ENCODE results near the gene DLX3.

The DLX3 gene

DNA sequence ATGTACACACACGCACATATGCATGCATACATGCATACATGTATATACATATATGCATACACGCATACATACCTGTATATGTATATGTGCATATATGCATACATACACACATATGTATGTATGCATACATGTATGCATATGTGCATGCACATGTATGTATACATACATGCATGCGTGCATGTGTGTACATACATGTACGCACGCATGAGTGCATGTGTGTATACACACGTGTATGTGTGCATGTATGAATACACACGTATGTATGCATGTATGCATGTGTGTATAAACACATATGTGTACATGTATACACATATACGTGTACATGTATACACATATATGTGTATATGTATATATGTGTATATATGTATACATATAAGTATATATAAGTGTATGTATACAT, 28.5 kb upstream of the DLX3 start:
- DNase-seq (ENCODE audit: low spot score), result no peak

DNA sequence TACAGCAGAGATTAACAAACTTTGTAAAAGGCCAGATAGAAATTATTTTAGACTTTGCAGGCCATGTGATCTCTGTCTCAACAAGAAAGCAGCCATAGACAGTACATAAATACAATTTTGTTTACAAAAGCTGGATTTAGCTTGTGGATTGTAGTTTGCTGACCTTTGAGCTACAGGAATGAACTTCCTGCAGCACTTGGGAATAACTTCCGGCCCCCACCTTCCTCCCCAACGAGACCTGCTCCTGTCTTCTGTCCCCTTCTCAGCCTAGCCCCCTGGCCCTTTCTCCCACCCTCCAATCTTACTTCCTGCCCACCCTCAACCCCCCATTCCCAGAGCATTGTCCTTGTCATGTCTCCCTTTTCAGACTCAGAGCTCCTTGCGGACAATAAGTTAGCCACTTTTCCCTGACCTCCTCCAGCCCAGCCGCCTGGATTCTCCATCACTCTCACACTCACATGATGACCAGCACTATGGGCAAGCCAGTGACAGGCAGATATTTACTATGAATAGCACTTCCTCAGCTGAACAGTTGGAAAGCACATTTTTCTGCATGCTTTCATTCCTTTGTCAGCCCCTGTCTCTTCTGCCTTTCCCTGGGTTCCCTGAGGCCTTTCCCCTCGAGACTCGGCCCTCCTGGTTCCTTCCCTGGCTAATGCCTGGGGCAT, 27.6 kb upstream of the DLX3 start:
- no peak for DNase-seq (ENCODE audit: low spot score)

- no peak for DNase-seq (ENCODE audit: low spot score)
These were observed 26.8 kb upstream of the DLX3 start for GRCh38 chr17:50021681-50022370.

DNA sequence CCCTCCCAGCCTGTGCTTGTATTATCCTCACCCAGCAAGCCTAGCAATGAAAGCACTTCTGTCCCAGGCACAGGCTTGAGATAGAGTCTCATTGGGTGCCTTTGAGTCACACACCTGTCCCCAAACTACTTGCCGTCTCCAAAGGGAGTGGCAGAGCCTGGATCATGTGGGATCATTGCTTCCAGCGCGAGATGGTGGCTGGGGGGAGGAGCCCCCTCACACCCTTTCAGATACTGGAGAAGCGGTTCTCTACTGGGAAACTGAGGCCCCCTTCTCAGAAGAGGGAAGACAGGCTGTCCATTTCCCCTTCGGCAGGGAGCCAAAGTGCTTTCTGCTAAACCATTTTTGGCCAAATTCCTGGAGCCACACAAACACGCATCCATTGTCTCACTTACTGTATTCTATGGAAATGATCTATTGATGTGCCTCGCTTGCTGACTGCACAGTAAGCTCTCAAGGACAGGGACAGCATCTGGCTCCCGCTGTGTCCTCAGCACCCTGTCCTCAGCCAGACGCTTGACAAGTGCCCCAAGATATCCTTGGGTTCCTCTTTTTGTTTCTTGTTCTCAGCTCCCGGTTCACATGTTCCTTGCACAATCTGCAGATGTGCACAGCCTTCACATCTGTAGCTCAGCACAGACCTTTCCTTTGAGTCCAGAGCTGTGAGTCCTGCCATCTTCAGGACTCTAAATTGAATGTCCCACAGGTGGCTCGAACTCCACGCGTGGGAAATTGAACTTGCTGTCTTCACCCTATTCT, 26.0 kb upstream of the DLX3 start:
- no peak for DNase-seq (ENCODE audit: low spot score)

DNA sequence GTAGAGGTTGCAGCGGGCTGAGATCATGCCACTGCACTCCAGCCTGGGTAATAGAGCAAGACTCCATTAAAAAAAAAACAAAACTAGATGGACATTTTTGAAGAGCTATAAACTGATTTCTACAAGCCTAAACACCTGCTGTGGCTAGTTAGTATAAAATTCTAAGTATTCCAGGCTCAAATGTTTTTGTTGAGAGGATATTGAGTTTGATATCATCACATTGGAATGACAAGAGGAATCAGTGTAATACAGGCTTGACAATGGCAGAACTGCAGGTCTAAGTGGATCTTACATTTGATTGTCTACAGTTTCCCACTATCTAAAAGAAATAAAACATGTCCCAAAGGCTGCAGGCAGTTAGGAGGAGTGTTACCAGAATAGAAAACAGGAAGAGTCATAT, 23.9 kb upstream of the DLX3 start:
- DNase-seq (ENCODE audit: low spot score), result no peak

DNA sequence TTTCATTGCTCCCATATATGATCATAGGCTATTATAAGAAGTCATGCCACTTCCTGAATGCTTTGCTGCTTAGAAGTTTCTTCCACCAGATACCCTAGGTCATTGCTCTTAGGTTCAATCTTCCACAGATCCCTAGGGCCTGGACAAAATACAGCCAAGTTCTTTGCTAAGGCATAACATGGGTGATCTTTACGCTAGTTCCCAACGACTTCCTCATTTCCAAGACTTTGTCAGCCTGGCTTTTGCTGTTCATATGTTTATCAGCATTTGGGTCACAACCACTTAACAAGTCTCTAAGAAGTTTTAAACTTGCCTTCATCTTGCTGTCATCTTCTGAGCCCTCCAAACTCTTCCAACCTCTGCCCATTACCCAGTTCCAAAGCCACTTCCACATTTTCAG, 20.1 kb upstream of the DLX3 start:
- no peak for DNase-seq (ENCODE audit: low spot score)

GRCh38 chr17:50014471-50015088, 19.6 kb upstream of the DLX3 start:
- DNase-seq (ENCODE audit: low spot score), result no peak

DNA sequence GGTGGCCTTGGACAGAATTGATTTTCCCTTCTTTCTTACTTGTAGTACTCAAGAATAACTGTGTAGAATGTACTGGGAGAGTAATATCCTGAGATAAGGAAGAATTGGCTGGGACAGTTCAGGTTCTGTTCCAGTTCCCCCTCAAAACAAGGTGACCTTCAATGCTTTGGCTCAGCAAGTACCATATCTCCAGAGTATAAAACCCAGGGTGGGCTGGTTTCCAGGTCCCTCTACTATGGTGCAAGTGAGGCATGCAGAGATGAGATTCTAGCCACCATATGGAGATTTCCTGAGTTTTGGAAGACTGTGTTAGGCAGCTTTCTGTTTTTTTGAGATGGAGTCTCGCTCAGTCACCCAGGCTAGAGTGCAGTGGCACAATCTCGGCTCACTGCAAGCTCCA, 18.1 kb upstream of the DLX3 start:
- no peak for DNase-seq (ENCODE audit: low spot score)

- DNase-seq (ENCODE audit: low spot score), result no peak
These were observed 14.3 kb upstream of the DLX3 start for GRCh38 chr17:50009282-50009681.

DNA sequence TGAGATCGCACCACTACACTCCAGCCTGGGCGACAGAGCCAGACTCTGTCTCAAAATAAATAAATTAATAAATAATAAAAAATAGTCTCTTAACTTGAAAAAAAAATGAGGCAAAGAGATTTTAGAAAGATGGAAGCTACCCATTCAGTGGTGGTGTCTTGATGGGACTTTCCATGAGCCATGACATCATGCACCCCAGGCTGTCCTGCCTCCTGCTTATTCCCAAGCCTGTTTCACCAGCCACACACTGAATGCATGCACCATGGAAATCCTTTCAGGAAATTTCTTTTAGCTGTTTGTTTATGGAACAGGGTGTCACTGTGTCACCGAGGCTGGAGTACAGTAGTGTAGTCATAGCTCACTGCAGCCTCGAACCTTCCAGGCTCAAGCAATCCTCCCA, 8.9 kb upstream of the DLX3 start:
- no peak for DNase-seq (ENCODE audit: low spot score)

DNA sequence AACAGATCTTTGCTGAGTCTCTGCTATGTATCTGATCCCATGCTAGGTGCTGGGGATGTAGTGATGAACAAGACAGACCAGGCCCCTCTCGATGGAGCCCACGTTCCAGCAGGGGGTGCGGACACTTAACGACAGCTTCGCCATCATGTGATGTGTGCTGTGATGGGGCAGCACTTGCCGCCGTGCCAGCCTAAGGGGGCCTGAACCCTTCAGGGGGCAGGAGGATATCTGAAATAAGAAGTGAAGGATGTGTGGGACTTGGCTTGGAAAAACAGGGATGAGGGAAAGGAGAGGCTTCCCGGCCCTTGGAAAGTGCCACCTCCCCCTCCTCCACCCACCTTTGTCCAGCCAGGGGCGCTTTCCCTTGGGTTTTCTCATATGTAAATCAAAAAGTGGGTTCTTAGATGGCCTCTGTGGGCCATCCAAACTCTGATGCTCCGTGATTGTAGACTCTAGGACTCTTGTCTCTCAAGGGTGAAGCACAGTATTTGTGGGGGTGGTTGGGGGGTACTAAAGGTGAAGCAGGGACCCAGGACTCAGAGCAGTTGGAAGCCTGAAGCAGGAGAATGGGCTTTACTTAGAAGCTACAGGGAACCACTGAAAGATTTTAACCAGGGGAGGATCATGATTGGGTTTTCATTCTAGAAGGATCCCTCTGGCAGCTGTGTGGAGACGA, 4.0 kb upstream of the DLX3 start:
- no peak for DNase-seq (ENCODE audit: low spot score)

GRCh38 chr17:49997773-49998703, 3.0 kb upstream of the DLX3 start:
- peak; percentile 88 for DNase-seq (ENCODE audit: low spot score)

DNA sequence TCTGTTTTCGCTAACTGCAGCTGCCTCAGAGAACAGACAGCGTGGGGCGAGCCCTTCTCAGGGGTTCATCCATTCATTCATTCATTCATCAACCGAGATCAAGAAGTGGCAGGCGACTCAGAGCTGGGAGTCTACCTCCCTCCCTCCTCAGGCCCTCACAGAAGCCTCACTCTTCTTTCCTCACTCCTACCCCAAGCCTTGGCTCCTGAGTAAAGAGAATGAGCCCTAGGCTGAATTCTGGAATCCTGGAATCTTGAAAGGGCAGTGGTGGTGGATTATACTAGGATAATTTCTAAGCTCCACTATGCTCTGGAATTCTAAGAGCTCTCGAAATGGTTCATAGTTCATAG, 2.3 kb upstream of the DLX3 start:
- no peak for DNase-seq (ENCODE audit: low spot score)

DNA sequence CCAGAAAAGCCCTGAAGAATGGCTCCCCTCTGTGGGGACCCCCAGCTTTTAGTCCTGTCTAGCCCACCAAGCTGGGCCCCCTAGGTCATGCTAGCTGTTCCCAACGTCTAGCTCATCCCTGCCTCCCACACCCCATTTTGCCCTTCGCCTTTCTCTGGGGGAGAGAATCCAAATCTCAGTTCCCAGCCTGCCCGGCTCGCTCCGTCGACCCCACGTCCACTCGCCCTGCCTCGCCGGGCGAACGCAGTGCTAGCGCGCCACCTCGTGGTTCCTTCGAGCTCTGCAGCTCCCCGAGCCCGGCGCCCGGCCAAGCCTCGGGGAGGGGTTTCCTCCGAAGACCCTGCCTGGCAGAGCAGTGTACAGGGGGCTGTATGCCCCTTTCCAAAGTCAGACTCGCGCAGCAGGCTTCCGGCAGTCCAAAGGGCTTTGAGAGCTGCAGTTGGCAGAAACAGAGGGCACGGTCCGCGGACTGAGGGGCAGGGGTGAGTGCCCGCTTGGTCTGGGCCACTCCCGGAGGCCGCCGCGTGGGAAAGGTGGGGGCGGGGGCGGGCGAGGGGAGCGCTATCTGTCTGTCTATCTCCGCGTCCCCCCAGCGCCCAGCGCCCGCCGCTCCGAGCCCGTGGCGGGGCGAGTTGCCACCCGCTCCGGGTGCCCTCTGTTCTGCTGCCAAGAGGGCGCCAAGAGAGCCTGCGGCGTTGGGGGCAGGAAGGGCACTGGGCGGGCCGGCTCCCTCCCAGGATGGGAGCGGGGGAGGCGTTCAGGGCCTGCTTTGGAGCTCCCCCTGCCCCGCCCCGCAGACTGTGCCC, 1.7 kb upstream of the DLX3 start:
- peak; percentile 57 for DNase-seq (ENCODE audit: low spot score)

- DNase-seq (ENCODE audit: low spot score), result no peak
These were observed 1.1 kb upstream of the DLX3 start for GRCh38 chr17:49996121-49996494.

DNA sequence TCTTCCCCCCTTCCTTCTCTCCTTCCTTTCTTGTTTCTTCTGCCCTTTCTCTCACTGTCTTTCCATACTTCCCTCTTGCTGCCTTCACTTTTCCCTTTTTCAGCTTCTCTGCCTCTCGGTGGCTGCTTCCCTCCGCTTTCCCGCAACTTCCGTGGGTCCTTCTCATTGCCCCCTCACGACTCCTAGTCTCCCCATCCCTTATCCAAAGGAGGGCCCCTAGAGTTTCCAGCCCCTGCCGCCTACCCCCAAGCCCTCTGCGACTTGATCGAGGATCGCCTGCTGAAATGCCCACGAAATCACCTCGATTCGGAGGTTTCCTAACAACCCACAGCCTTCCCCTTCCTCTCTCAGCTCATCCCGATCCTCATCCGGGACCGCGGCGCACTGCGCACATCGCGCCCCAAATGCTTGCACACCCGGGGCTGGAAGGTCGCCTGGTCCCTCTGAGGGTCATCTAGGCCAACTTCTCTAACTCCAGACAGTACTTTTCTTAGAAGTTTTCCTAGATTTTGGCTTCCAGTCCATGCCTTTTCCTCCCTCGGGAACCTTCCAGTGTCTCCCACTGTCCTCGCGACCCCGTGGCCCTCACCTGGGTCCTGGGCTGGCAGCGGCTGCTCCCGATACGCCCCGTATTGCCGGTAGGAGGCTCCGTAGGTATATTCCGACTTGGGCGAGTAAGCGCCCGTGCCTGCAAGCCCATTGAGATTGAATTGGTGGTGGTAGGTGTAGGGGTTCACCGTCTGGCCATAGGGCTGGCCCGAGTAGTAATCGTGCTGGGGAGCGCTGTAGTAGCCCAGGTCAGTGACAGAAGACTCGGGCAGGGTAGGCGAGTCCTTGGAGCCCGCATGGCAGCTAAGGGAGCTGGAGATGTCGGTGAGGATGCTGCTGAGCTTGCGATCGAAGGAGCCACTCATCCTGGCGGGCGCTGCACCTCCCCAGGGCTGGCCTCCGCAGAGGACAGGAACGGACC, 654 bp downstream of the DLX3 start:
- DNase-seq (ENCODE audit: low spot score), result no peak

DNA sequence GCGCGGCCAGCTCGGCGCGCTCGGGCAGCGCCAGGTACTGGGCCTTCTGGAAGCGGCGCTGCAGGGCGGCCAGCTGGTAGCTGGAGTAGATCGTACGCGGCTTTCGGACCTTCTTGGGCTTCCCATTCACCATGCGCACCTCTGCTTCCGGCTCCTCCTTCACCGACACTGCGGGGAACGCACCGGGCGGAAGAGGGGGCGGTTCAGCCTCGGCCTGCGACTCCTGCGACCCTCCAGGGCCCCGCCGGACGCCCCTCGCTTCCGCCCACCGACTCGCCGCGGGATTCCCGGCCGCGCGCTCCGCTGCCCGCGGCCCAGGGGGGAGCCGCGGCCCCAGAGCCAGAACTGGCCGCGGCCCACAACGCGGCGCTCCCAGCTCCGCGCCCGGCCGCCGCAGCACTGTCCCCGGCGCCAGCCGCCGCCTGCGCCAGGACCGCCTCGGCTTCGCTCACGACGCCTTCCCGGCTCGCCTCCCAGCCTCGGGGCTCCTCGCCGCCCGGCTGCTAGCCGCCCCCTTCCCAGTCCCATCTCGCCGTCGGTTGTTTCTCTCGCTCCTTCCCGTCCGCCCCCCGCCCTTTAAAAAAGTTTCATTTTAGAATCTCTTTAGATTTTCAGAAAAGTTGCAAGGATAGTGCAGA, 1.5 kb downstream of the DLX3 start:
- DNase-seq (ENCODE audit: low spot score), result no peak

GRCh38 chr17:49992933-49993422, 2.0 kb downstream of the DLX3 start:
- DNase-seq (ENCODE audit: low spot score), result no peak
